HFF-Myc (cell line): ENCODE measurements around the gene FNDC3A.

Experiments used
- DNase-seq: peaks from one replicate; pipeline ENCODE4 v3.0.0-alpha.2; 2011; ENCODE audit warnings: low read depth; ENCODE audit errors: extremely low read depth
- H3K4me3 ChIP-seq: replicated peaks from 2 replicates; pipeline ENCODE4 v1.5.1; 2011; ENCODE audit warnings: low read depth, mild to moderate bottlenecking, control low read depth, low read length
- CTCF ChIP-seq: IDR thresholded peaks from 2 replicates; pipeline ENCODE4 v1.5.1; 2012; ENCODE audit warnings: mild to moderate bottlenecking, low read depth, low read length, control low read depth; ENCODE audit errors: missing control alignments

The FNDC3A gene

DNA sequence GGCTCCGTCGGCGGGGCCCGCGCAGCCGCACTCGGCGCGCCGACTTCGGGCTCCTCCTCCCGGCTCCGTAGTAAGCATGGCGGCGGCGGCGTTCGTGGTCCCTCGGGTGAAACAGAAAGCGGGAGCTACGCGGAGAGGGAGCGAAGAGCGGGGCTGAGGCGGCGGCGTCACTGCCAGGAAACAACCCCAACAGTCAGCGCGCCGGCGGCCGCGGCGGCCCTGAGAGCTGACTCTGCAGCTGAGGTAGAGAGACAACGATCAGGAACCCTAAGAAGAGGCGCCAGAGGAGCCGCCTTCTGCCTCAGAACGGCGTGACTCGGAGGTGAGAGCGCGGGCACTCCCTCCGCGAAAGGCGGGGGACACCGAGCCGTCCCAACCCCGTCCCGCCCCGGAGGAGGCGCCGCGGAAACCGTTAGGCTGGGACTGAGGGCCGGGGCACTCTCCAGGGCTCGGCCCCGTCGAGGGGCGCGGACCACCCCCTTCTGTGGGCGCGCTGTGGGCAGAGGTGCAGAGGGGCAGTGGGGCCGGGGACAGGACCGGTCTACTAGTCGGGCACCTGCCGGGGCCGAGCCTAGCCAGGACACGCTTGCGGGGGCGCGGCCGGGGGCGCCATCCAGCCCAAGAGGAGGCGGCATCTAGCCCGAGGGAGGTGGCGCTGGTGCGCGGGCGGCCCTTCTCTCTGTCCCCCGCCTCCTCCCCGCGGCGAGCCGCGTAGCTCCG, at the start of gene FNDC3A:
TSS of gene FNDC3A (plus strand) at position 57 of the 720 bp plus-strand sequence. CDS start 30,279 bp downstream, outside the sequence.
- peak; percentile 17 for DNase-seq
- no peak for TF ChIP-seq CTCF
- peak within 1 kb of the TSS; percentile 78 for H3K4me3 ChIP-seq

GRCh38 chr13:48928757-48929430, 46.8 kb upstream of the FNDC3A start:
- no peak for TF ChIP-seq CTCF
- no peak for DNase-seq
- no peak overlapping the region for H3K4me3 ChIP-seq

- no peak for DNase-seq
- TF ChIP-seq CTCF: no peak
- H3K4me3 ChIP-seq: no peak overlapping the region
Measured at GRCh38 chr13:48930918-48931317, 44.8 kb upstream of the FNDC3A start.

- TF ChIP-seq CTCF: no peak
- DNase-seq: no peak
- H3K4me3 ChIP-seq: no peak overlapping the region
Measured at GRCh38 chr13:48938308-48938943, 37.3 kb upstream of the FNDC3A start.

- no peak overlapping the region for H3K4me3 ChIP-seq
- TF ChIP-seq CTCF: no peak
Measured at GRCh38 chr13:48939728-48940127, 36.0 kb upstream of the FNDC3A start.

GRCh38 chr13:48942131-48942530, 33.6 kb upstream of the FNDC3A start:
- no peak for TF ChIP-seq CTCF
- peak; percentile 16 for DNase-seq
- no peak overlapping the region for H3K4me3 ChIP-seq

More at GRCh38 chr13:48939728-48940127, 36.0 kb upstream of the FNDC3A start:
- DNase-seq: no peak
